ENCODE measurements around the gene ARHGAP26. TPM values are rescaled to one million over a fixed set of nuclear protein-coding genes. Genes with fewer than 3 reads are reported as not detected.

ARHGAP26 gene
- total RNA-seq, 4 donors from 2014 or later: 11.1 to 36.1 (median 21.8) TPM

DNA sequence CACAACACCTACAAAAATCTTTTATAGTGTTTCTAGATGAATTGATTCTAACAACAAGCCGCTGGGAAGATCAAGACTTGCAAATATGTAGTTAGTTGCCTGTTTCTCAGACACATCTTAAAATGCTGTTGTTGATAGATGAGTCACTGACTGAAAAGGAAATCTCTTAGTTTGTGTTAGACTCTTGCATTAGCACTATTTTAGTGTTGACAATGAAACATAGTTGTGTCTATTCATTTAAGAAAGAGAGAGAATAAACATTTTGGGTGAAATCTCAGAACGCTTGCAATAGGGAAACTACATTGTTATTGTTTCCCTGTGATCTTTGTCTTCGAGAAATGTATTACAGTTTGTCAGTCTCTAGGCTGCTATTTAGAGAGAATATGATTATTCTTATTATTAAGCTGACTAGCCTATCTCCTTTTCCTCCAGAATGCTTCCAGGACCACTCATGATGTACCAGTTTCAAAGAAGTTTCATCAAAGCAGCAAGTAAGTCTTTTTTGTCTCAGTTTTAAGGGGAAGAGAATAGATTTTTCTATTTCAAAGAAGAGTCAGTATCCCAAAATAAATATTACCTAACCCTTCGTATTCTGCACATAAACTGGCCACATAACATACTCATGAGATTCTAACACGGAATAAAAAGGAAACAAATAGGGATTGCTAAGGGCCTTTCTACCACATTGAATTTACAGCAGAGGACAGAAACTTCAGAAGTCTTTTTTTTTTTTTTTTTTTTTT lies 285.6 kb downstream of the ARHGAP26 start:
- 75% methylated on average over 5 of the region's 5 CpGs for WGBS
- H3K27ac ChIP-seq: no peak overlapping the region

DNA sequence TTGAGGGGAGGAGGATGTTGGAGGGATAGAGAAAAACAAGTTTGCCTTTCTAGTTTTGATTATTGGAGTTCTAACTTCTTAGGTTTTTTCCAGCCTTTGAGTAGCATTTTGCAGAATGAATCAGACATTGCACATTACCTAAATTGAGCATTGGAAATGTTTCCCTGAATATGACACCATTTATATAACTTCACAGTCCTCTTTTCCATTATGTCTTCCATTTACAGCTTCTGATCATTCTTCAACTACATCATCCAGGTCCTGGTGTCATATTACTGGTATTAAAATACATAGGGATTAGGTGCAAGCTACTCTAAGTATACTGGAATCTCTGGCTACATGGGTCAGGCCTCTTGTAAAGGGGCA lies 286.1 kb downstream of the ARHGAP26 start:
- no peaks in the 10 kb centered on the region for H3K36me3 ChIP-seq
- H3K27ac ChIP-seq: no peak overlapping the region
- peaks cover 21% of the 10 kb centered on the region for H3K4me1 ChIP-seq
- no peaks in the 10 kb centered on the region for H3K27me3 ChIP-seq
- no peak overlapping the region for H3K4me3 ChIP-seq
- TF ChIP-seq POLR2AphosphoS5 (IDR thresholded peaks at IDR 0.05) (no peak), POLR2A (IDR thresholded peaks at IDR 0.05) (no peak), EP300 (IDR thresholded peaks at IDR 0.05) (no peak)
- TF ChIP-seq, protein P1, sequence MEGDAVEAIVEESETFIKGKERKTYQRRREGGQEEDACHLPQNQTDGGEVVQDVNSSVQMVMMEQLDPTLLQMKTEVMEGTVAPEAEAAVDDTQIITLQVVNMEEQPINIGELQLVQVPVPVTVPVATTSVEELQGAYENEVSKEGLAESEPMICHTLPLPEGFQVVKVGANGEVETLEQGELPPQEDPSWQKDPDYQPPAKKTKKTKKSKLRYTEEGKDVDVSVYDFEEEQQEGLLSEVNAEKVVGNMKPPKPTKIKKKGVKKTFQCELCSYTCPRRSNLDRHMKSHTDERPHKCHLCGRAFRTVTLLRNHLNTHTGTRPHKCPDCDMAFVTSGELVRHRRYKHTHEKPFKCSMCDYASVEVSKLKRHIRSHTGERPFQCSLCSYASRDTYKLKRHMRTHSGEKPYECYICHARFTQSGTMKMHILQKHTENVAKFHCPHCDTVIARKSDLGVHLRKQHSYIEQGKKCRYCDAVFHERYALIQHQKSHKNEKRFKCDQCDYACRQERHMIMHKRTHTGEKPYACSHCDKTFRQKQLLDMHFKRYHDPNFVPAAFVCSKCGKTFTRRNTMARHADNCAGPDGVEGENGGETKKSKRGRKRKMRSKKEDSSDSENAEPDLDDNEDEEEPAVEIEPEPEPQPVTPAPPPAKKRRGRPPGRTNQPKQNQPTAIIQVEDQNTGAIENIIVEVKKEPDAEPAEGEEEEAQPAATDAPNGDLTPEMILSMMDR (IDR thresholded peaks at IDR 0.05): no peak
- H3K9me3 ChIP-seq: no peaks in the 10 kb centered on the region
- no peak for DNase-seq (ENCODE audit: low spot score in 2 of 2)

More for the DNA sequence above, 285.6 kb downstream of the ARHGAP26 start:
- no peaks in the 10 kb centered on the region for H3K36me3 ChIP-seq
- DNase-seq (ENCODE audit: low spot score in 2 of 2): no peak
- H3K4me1 ChIP-seq: peaks cover 22% of the 10 kb centered on the region
- no peaks in the 10 kb centered on the region for H3K9me3 ChIP-seq
- no peak overlapping the region for H3K4me3 ChIP-seq
- TF ChIP-seq EP300 (IDR thresholded peaks at IDR 0.05) (no peak), POLR2AphosphoS5 (IDR thresholded peaks at IDR 0.05) (no peak), POLR2A (IDR thresholded peaks at IDR 0.05) (no peak)
- TF ChIP-seq, protein P1 (IDR thresholded peaks at IDR 0.05): no peak
- H3K27me3 ChIP-seq: no peaks in the 10 kb centered on the region

DNA sequence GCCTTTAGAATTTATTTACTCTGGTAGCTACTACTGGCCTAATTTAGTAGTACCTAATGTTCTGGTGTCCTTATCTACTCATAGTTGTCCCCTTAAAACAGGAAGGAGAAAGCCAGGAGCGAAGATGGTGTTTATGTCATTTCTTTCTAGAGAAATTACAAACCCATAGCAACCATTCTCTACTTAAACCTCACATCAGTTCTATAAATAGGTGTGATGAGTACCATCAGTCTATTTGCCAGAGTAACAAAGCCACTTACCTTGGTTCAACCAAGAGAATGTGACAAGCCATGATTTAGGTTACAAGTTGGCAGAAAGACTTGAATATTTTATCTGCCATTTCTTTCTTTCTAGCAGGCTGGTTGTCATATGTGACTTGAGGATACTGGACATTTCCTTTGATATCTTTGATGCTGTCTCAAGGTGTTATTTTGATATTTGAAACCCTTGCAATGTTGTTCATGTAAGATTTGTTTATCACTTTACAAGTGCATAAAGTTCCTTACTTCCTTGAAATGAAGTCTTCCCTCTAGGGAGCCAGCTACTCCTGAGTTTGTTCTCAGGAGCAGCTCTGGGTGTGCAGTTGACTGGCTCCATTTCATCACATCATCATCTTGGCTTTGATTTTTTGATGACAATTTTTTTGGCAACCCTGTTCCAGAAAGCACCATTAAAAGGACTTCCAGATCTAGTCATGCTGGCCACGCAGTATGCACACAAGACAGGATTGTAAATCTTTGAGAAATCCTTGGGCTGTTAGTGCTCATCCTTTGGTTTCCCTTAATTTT lies 286.8 kb downstream of the ARHGAP26 start:
- Histone ChIP-seq H3K9me3 (no peaks in the 10 kb centered on the region), H3K4me3 (no peak overlapping the region), H3K27me3 (no peaks in the 10 kb centered on the region), H3K4me1 (peaks cover 21% of the 10 kb centered on the region), H3K36me3 (no peaks in the 10 kb centered on the region), H3K27ac (no peak overlapping the region)
- WGBS: 90% methylated on average over 2 of the region's 2 CpGs
- TF ChIP-seq POLR2AphosphoS5 (IDR thresholded peaks at IDR 0.05) (no peak), POLR2A (IDR thresholded peaks at IDR 0.05) (no peak), EP300 (IDR thresholded peaks at IDR 0.05) (no peak)
- TF ChIP-seq, protein P1 (IDR thresholded peaks at IDR 0.05): no peak
- no peak for DNase-seq (ENCODE audit: low spot score in 2 of 2)

DNA sequence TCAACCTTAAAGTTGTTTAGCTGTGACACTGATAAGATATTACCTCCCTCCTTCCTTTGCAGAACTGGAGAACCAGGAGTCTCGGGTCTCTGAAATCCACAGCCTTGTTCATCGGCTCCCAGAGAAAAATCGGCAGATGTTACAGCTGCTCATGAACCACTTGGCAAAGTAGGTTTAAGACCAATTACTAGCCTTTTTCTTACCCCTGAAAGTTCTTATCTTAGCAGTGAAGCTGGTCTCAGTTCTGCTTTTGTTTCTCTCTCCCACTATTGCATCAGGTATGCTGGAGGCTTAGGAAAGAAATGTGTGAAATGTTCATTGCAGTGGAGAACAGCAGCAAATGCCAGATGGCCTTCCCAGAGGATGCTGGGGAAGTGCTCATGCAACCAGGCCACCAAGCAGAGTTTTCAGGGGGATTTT lies 287.4 kb downstream of the ARHGAP26 start:
- DNase-seq (ENCODE audit: low spot score in 2 of 2): no peak

More for the DNA sequence above, 287.4 kb downstream of the ARHGAP26 start:
- Histone ChIP-seq H3K27ac (no peak overlapping the region), H3K36me3 (no peaks in the 10 kb centered on the region), H3K4me1 (peaks cover 25% of the 10 kb centered on the region), H3K9me3 (no peaks in the 10 kb centered on the region), H3K4me3 (no peak overlapping the region), H3K27me3 (no peaks in the 10 kb centered on the region)
- WGBS: 85% methylated on average over 3 of the region's 3 CpGs
- TF ChIP-seq POLR2A (IDR thresholded peaks at IDR 0.05) (no peak), POLR2AphosphoS5 (IDR thresholded peaks at IDR 0.05) (no peak), EP300 (IDR thresholded peaks at IDR 0.05) (no peak)
- TF ChIP-seq, protein P1 (IDR thresholded peaks at IDR 0.05): no peak
